SU-DHL-6 (cell line): ENCODE data around the gene MXD3.

Experiments used
- H2AFZ ChIP-seq: fragments of 200-600 bp; sonication (generic); 2 replicates; pipeline ENCODE4 v1.6.1; 2014; ENCODE audit warnings: low read depth, mild to moderate bottlenecking, moderate library complexity, mixed read lengths, antibody characterized with exemption, low read length; ENCODE audit not compliant: severe bottlenecking
- H3F3A ChIP-seq: fragments of 200-600 bp; shearing (Covaris generic); 2 replicates; pipeline ENCODE4 v1.6.0; 2016; ENCODE audit warnings: antibody characterized with exemption, mild to moderate bottlenecking; ENCODE audit not compliant: insufficient read depth
- H3K27ac ChIP-seq: fragments of 200-600 bp; sonication (generic); 2 replicates; pipeline ENCODE4 v1.5.1; 2016; ENCODE audit warnings: low read depth, mild to moderate bottlenecking, low read length, moderate library complexity, mixed read lengths
- H3K27me3 ChIP-seq: fragments of 200-600 bp; sonication (generic), shearing (Covaris generic); 2 replicates; pipeline ENCODE4 v1.6.0; 2014; ENCODE audit warnings: mild to moderate bottlenecking, low read length
- H3K36me3 ChIP-seq: fragments of 200-600 bp; sonication (generic); 2 replicates; pipeline ENCODE4 v1.6.1; 2014; ENCODE audit warnings: mild to moderate bottlenecking, low read length, mixed read lengths
- H3K4me2 ChIP-seq: fragments of 300-600, 200-600 bp; shearing (Covaris generic), sonication (generic); 2 replicates; pipeline ENCODE4 v1.6.0; 2014; ENCODE audit warnings: low read length, low read depth, mild to moderate bottlenecking; ENCODE audit not compliant: poor library complexity, severe bottlenecking
- H3K4me3 ChIP-seq: fragments of 200-600 bp; sonication (generic); 2 replicates; pipeline ENCODE4 v1.5.1; 2014; ENCODE audit warnings: antibody characterized with exemption, low read length, mild to moderate bottlenecking, mixed read lengths; ENCODE audit not compliant: insufficient read depth, poor library complexity, severe bottlenecking
- H3K79me2 ChIP-seq: fragments of 200-600 bp; sonication (generic); 2 replicates; pipeline ENCODE4 v1.6.1; 2014; ENCODE audit warnings: mild to moderate bottlenecking, low read length, moderate library complexity; ENCODE audit not compliant: insufficient read depth
- H3K9ac ChIP-seq: fragments of 200-600 bp; sonication (generic); 2 replicates; pipeline ENCODE4 v1.7.0; 2014; ENCODE audit warnings: mild to moderate bottlenecking, low read length
- H3K9me2 ChIP-seq: fragments of 200-600 bp; sonication (generic); replicated peaks from 2 replicates; pipeline ENCODE4 v1.6.1; 2014; ENCODE audit warnings: low read length; ENCODE audit not compliant: insufficient read depth
- H3K9me3 ChIP-seq: fragments of 200-600 bp; sonication (generic); 2 replicates; pipeline ENCODE4 v1.6.1; 2014; ENCODE audit warnings: low read length, mixed read lengths; ENCODE audit not compliant: insufficient read depth
- H4K20me1 ChIP-seq: fragments of 200-600 bp; sonication (generic); 2 replicates; pipeline ENCODE4 v1.6.1; 2014; ENCODE audit warnings: low read depth, mild to moderate bottlenecking, antibody characterized with exemption, low read length, moderate library complexity, mixed read lengths
- CTCF ChIP-seq: fragments of 200-600 bp; sonication (generic); IDR thresholded peaks from one replicate; pipeline ENCODE4 v1.5.1; 2017; ENCODE audit warnings: antibody characterized with exemption, mild to moderate bottlenecking, low read length, moderate library complexity; ENCODE audit not compliant: insufficient read depth, poor library complexity, severe bottlenecking
- EZH2phosphoT487 ChIP-seq: fragments of 200-600 bp; sonication (generic), shearing (Covaris generic); conservative IDR thresholded peaks from 2 replicates; pipeline ENCODE4 v1.6.1; 2018; ENCODE audit warnings: mild to moderate bottlenecking, antibody characterized with exemption, low read length, moderate library complexity, mixed read lengths

Gene MXD3

GRCh38 chr5:177296581-177296980, 15.1 kb downstream of the MXD3 start:
- no peak overlapping the region for H3K4me2 ChIP-seq
- no peaks in the 10 kb centered on the region for H3K27me3 ChIP-seq
- no peaks in the 10 kb centered on the region for H3K9me2 ChIP-seq
- TF ChIP-seq CTCF = no peak
- no peak for TF ChIP-seq EZH2phosphoT487
- H3K27ac ChIP-seq = no peak overlapping the region
- H3F3A ChIP-seq = peaks cover 44% of the 10 kb centered on the region
- H3K36me3 ChIP-seq = peaks cover 20% of the 10 kb centered on the region; the same call in 1 of the 2 replicates
- H4K20me1 ChIP-seq = no peaks in the 10 kb centered on the region
- no peaks in the 10 kb centered on the region for H3K9me3 ChIP-seq
- H2AFZ ChIP-seq = no peak overlapping the region
- H3K79me2 ChIP-seq = no peaks in the 10 kb centered on the region
- no peak overlapping the region for H3K4me3 ChIP-seq
- no peak overlapping the region for H3K9ac ChIP-seq

- no peaks in the 10 kb centered on the region for H3K79me2 ChIP-seq
- no peak overlapping the region for H3K4me3 ChIP-seq
These were observed 15.8 kb downstream of the MXD3 start for GRCh38 chr5:177295924-177296323.

GRCh38 chr5:177294632-177295031, 17.1 kb downstream of the MXD3 start:
- Histone ChIP-seq H3K27ac (no peak overlapping the region), H3K4me2 (no peak overlapping the region), H2AFZ (no peak overlapping the region), H3K9me2 (no peaks in the 10 kb centered on the region), H3F3A (peaks cover 28% of the 10 kb centered on the region), H4K20me1 (no peaks in the 10 kb centered on the region), H3K9ac (no peak overlapping the region), H3K4me3 (no peak overlapping the region), H3K79me2 (no peaks in the 10 kb centered on the region), H3K27me3 (no peaks in the 10 kb centered on the region), H3K9me3 (no peaks in the 10 kb centered on the region), H3K36me3 (peaks cover 21% of the 10 kb centered on the region; the same call in 1 of the 2 replicates)
- TF ChIP-seq EZH2phosphoT487 (no peak), CTCF (no peak)

More at GRCh38 chr5:177295924-177296323, 15.8 kb downstream of the MXD3 start:
- no peak overlapping the region for H3K4me2 ChIP-seq
- H3F3A ChIP-seq = peaks cover 38% of the 10 kb centered on the region
- H3K9me2 ChIP-seq = no peaks in the 10 kb centered on the region
- no peaks in the 10 kb centered on the region for H4K20me1 ChIP-seq
- H3K9me3 ChIP-seq = no peaks in the 10 kb centered on the region
- no peak overlapping the region for H3K27ac ChIP-seq
- peaks cover 21% of the 10 kb centered on the region; the same call in 1 of the 2 replicates for H3K36me3 ChIP-seq
- TF ChIP-seq CTCF (no peak), EZH2phosphoT487 (no peak)
- no peak overlapping the region for H3K9ac ChIP-seq
- H3K27me3 ChIP-seq = no peaks in the 10 kb centered on the region
- no peak overlapping the region for H2AFZ ChIP-seq
